Colonic mucosa (tissue), 4 donors: ENCODE measurements around the gene SMAD3. TPM values are rescaled to one million over a fixed set of nuclear protein-coding genes. Genes with fewer than 3 reads are reported as not detected.

Source experiments
- DNase-seq: peaks from one replicate; pipeline ENCODE4 v3.0.0-alpha.2; 2020
- H3K27ac ChIP-seq: fragments of 200-600 bp; one replicate; pipeline ENCODE4 v1.8.0; 2021
- H3K27me3 ChIP-seq: fragments of 200-600 bp; one replicate; pipeline ENCODE4 v1.8.0; 2021
- H3K36me3 ChIP-seq: fragments of 200-600 bp; one replicate; pipeline ENCODE4 v1.8.0; 2021
- H3K4me1 ChIP-seq: fragments of 200-600 bp; one replicate; pipeline ENCODE4 v1.8.0; 2021; ENCODE audit warnings: mild to moderate bottlenecking
- H3K4me3 ChIP-seq: fragments of 200-600 bp; one replicate; pipeline ENCODE4 v1.8.0; 2021
- H3K9ac ChIP-seq, 2 donors: one replicate each; pipeline ENCODE4 v1.7.0; 2013; ENCODE audit warnings: control low read depth in 2 of 2, low read depth in 2 of 2, low read length in 2 of 2
- H3K9me3 ChIP-seq: fragments of 200-600 bp; one replicate; pipeline ENCODE4 v1.8.0; 2021
- CTCF ChIP-seq: fragments of 200-600 bp; IDR thresholded peaks from one replicate; pipeline ENCODE4 v1.8.0; 2022; ENCODE audit warnings: antibody characterized with exemption, mild to moderate bottlenecking
- intact Hi-C: fragments of 100-400 bp; cut with DNase I; formaldehyde crosslinking; loops from one replicate; pipeline ENCODE4 v1.14.1; 2022
- total RNA-seq, 2 donors: library from RNA; stranded (reverse); fragmentation: NEBNext Ultra II Directional in 1 of 2; extraction: Animal tissue kit (Norgen Biotek cat#: 25700) in 1 of 2; gene quantifications; one replicate each; pipeline ENCODE4 v1.2.1, GENCODE V29; 2021
- donor health status: healthy.
- donor health status: DM: no; HTN: no; CAD: no.
- donor health status: DM: no; HTN: no; CAD: no.

The SMAD3 gene
- total RNA-seq, 2 donors from 2014 or later = 38.6 to 62.1 TPM

GRCh38 chr15:67135494-67135893, 70.1 kb downstream of the SMAD3 start:
- DNase-seq = peak; percentile 59
- H3K4me1 ChIP-seq = peaks cover 20% of the 10 kb centered on the region
- no peaks in the 10 kb centered on the region for H3K36me3 ChIP-seq
- H3K4me3 ChIP-seq = no peak overlapping the region
- intact Hi-C loops = no loop called here
- peak overlapping the region in 1 of 2 donors; percentile 78 for H3K9ac ChIP-seq
- TF ChIP-seq CTCF = no peak
- H3K27ac ChIP-seq = peak overlapping the region; percentile 79
- no peaks in the 10 kb centered on the region for H3K27me3 ChIP-seq
- no peaks in the 10 kb centered on the region for H3K9me3 ChIP-seq

DNA sequence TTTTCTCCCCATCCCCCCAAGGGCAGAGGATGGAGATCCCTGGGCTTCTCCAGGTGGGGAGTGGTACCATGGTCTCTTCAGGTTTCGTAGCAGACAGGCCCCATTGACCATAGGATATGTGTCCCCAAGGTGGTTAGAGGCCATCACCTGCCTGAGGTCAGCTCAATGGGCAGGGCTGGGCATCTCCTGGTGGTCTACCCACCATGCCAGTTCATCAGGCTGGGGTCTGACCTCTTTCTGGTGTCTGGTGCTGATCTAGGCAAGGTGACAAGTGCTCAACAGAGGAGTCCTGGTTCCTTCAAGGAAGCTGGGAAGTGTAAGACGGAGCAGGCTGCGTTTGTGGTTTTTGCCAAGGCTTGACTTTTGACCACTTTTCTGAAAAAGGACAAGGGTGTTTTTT, 71.4 kb downstream of the SMAD3 start:
- DNase-seq = no peak
- H3K9me3 ChIP-seq = no peaks in the 10 kb centered on the region
- intact Hi-C loops = no loop called here
- no peaks in the 10 kb centered on the region for H3K36me3 ChIP-seq
- no peak overlapping the region for H3K4me3 ChIP-seq
- H3K27me3 ChIP-seq = no peaks in the 10 kb centered on the region
- no peak overlapping the region for H3K27ac ChIP-seq
- no peak overlapping the region for H3K9ac ChIP-seq
- peaks cover 20% of the 10 kb centered on the region for H3K4me1 ChIP-seq
- TF ChIP-seq CTCF = no peak

DNA sequence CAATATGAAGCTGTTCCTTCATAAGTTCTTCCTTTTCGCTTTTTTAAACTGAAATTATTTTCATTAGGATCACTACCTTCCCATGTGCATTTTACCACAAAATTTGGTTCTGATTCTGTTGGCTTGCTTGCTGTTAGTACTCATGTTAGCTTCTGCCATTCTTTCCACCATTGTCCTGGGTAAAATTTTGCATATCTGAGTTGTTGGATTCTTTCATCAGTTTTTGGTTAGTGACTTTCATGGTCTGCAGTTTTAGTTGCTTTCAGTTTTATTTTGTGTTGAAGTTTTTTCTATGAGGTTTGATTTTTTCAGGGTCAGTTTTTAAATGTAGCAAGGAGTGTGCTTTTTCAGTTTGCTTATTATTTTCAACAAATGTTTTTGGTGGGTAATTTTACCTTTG, 71.9 kb downstream of the SMAD3 start:
- Histone ChIP-seq H3K4me3 (no peak overlapping the region), H3K9ac (no peak overlapping the region), H3K9me3 (no peaks in the 10 kb centered on the region), H3K27ac (peak overlapping the region; percentile 48), H3K4me1 (peaks cover 20% of the 10 kb centered on the region), H3K36me3 (no peaks in the 10 kb centered on the region), H3K27me3 (no peaks in the 10 kb centered on the region)
- no peak for DNase-seq
- no peak for TF ChIP-seq CTCF
- intact Hi-C loops = no loop called here

DNA sequence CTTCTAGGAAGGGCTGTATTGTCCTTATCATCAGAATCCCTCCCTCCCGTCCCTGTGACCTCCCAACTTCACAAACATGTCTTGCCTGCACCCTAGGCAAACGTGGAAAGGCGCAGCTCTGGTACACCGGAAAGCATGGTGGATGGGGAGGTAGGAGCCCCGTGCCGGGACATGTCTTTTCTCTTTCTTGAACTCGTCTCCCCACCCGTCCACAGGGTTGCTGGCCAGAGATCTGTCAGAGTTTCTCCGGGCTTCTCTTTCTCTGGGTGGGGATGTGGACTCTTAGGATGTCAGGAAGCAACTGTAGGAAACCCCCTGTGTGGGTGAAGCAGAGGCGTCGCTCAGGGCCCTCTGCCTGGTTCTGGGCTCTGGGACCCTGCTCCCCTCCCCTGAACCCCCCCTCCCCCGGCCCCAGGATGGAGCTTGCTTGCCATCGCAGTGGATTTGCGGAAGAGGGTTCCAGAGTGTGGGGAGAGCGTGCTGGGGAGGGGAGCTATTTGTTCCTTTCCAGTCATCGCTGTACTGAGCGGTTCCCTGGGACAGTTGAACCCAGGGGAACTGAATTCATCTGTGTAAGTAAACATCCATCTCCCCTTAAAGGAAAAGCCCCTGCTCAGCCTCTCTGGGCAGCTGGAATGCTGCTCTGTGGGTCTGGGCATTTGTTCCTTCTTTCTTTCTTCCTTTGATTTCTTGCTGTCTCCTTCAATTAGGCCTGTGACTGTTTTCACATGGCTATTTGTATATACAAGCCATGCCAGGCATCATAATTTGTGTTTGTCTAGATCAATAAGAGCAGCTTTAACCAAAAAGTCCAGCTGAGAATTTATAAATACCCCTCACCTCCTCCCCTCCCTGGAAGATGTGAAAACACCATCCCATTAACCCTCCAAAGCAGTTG, 72.8 kb downstream of the SMAD3 start:
- Histone ChIP-seq H3K27ac (peak overlapping the region; percentile 48), H3K36me3 (no peaks in the 10 kb centered on the region), H3K9me3 (no peaks in the 10 kb centered on the region), H3K27me3 (no peaks in the 10 kb centered on the region), H3K9ac (peak overlapping the region in 1 of 2 donors; percentile 41), H3K4me1 (peaks cover 20% of the 10 kb centered on the region), H3K4me3 (no peak overlapping the region)
- no peak for DNase-seq
- intact Hi-C loops = no loop called here
- TF ChIP-seq CTCF = no peak

DNA sequence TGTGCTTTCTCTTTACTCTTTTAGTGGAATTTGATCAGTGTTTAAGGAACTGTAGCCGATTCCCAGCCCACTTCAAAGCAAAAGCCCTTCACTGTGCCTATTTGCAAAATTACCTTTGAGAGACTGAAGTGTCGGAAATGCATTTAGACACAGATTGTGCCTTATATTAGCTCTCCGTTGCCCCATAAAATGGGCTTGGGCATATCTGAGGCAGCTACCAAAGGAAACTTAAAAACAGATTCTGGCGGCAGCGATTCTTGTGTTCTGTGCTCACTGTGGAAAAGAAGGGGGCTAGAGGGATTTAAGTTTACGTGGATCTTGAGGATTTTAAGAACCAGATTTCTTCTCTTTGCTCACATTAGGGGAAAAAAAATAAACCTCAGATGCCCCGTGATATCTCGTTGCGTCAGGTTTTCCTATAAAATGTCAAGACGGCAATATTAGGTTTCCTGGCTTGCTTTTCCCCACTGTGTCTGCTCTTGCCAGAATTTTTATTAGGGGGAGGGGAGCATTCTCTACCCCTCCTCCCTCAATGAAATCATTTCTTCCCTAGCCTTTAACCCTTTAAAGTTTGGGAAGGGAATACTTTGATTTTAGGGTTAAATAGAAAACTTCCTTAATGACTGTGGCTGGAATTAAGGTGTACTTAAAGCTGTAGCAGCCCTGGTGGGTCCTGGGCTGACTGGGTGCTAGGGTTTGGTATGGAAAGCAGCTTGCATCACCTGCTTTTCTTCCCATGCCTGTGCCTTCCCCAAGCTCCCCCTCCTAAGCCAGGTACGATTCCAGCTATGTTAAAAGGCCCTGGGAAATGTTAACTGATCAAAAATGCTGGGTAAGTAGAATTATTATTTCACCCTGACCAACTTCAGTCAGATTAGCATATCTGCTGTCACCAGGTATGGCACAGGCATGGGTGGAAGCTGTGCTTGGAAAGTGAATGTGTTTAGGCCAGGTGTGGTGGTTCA, 73.8 kb downstream of the SMAD3 start:
- no peaks in the 10 kb centered on the region for H3K9me3 ChIP-seq
- TF ChIP-seq CTCF = no peak
- no peak overlapping the region for H3K4me3 ChIP-seq
- H3K4me1 ChIP-seq = peaks cover 12% of the 10 kb centered on the region
- no peak for DNase-seq
- no peaks in the 10 kb centered on the region for H3K36me3 ChIP-seq
- peak overlapping the region in 1 of 2 donors; percentile 41 for H3K9ac ChIP-seq
- intact Hi-C loops = no loop called here
- no peaks in the 10 kb centered on the region for H3K27me3 ChIP-seq
- peak overlapping the region; percentile 48 for H3K27ac ChIP-seq
